H1 (cell line): Measurements from ENCODE around the gene CCSER2. TPM values are rescaled to one million over a fixed set of nuclear protein-coding genes. Genes with fewer than 3 reads are reported as not detected.

Experiments used
- BCL11A ChIP-seq, 2 experiments: IDR thresholded peaks; one replicate each; pipeline ENCODE4 v1.6.1; 2011; ENCODE audit warnings: low read depth in 2 of 2, low read length in 2 of 2, mild to moderate bottlenecking in 2 of 2
- FOSL1 ChIP-seq: IDR thresholded peaks from 2 replicates; pipeline ENCODE4 v1.6.1; 2011; ENCODE audit warnings: mild to moderate bottlenecking, low read depth, low read length, moderate library complexity; ENCODE audit not compliant: insufficient read depth
- GABPA ChIP-seq: IDR thresholded peaks from 2 replicates; pipeline ENCODE4 v1.6.1; 2011; ENCODE audit warnings: mild to moderate bottlenecking, low read length, moderate library complexity, borderline replicate concordance; ENCODE audit not compliant: insufficient read depth
- NRF1 ChIP-seq: IDR thresholded peaks from 2 replicates; pipeline ENCODE4 v1.6.1; 2011; ENCODE audit warnings: mild to moderate bottlenecking, low read depth, low read length, improper control_type of control experiment
- RBBP5 ChIP-seq: IDR thresholded peaks from 2 replicates; pipeline ENCODE4 v1.7.1; 2012; ENCODE audit warnings: low read depth, mild to moderate bottlenecking, inconsistent platforms, low read length, moderate library complexity, borderline replicate concordance
- TAF7 ChIP-seq: optimal IDR thresholded peaks from 2 replicates; pipeline ENCODE3; 2011; ENCODE audit warnings: low read depth, mild to moderate bottlenecking, inconsistent platforms, low read length, moderate library complexity, borderline replicate concordance
- polyA plus RNA-seq, 7 experiments: library from polyadenylated mRNA; depleted of rRNA in 3 of 7; stranded (reverse) in 5 of 7; unstranded in 2 of 7; fragments of >200 nt in 5 of 7; fragments of 200-250 nt in 2 of 7; gene quantifications; 1 replicate in 5 of 7; 2 replicates in 1 of 7; 4 replicates in 1 of 7; pipeline versions ENCODE4 v1.2.1 to v1.2.3, GENCODE V29; 2011 to 2013; ENCODE audit warnings: missing spikeins in 2 of 7, mixed read lengths in 2 of 7
- total RNA-seq: library from RNA; stranded (reverse); fragmentation: NEBNext Ultra II Directional; extraction: Animal tissue kit (Norgen Biotek cat#: 25700); gene quantifications from 2 replicates; pipeline ENCODE4 v1.2.1, GENCODE V29; 2021

The CCSER2 gene
- total and polyA plus RNA-seq, 2 of the 8 experiments (the other 6 are each of a cell fraction or from before 2014, with no cell fraction given) = 6.9 to 30.5 TPM

GRCh38 chr10:84429926-84430520, 101.6 kb downstream of the CCSER2 start (continued):
- TF ChIP-seq TAF7 (no peak), NRF1 (no peak), RBBP5 (no peak), BCL11A (IDR thresholded peaks at IDR 0.05; ENCODE audit: low read depth in 2 of 2, low read length in 2 of 2) (no peak), FOSL1 (no peak), GABPA (no peak)
